ENCODE data around the gene HMMR.
"Not testable (repeated sequence)": the region's sequence is repeated elsewhere in the genome, so short reads cannot be mapped to it uniquely, and the experiment has no call there.

The HMMR gene

DNA sequence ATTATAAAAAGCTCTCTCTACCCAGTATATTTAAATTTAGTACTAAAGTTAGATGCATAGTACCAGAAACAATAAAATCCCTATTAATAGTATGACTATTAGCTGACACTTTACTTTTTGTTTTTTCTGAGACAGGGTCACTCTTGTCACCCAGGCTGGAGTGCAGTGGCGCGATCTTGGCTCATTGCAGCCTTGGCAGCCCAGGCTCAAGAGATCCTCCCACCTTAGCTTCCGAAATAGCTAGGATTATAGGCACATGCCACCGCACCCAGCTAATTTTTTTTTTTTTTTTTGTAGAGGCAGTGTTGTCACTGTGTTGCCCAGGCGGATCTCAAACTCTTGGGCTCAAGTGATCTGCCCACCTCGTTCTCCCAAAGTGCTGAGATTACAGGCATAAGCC lies 15.1 kb upstream of the HMMR start:
- TF ChIP-seq, protein P1, sequence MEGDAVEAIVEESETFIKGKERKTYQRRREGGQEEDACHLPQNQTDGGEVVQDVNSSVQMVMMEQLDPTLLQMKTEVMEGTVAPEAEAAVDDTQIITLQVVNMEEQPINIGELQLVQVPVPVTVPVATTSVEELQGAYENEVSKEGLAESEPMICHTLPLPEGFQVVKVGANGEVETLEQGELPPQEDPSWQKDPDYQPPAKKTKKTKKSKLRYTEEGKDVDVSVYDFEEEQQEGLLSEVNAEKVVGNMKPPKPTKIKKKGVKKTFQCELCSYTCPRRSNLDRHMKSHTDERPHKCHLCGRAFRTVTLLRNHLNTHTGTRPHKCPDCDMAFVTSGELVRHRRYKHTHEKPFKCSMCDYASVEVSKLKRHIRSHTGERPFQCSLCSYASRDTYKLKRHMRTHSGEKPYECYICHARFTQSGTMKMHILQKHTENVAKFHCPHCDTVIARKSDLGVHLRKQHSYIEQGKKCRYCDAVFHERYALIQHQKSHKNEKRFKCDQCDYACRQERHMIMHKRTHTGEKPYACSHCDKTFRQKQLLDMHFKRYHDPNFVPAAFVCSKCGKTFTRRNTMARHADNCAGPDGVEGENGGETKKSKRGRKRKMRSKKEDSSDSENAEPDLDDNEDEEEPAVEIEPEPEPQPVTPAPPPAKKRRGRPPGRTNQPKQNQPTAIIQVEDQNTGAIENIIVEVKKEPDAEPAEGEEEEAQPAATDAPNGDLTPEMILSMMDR (IDR thresholded peaks at IDR 0.05; ENCODE audit: low read depth, low read length, missing control alignments), result no peak
- no peak overlapping the region for H3K4me3 ChIP-seq (ENCODE audit: low read depth, low read length)
- H3K36me3 ChIP-seq (replicated peaks), result peaks cover 74% of the 10 kb centered on the region
- H3K27ac ChIP-seq, result no peak overlapping the region
- no peaks in the 10 kb centered on the region for H3K27me3 ChIP-seq (replicated peaks)
- in situ Hi-C loops (cut with HindIII; ENCODE audit: low pct_ligation_motif_present, low sequenced_read_pairs), result no loop called here
- DNase-seq, result no peak

DNA sequence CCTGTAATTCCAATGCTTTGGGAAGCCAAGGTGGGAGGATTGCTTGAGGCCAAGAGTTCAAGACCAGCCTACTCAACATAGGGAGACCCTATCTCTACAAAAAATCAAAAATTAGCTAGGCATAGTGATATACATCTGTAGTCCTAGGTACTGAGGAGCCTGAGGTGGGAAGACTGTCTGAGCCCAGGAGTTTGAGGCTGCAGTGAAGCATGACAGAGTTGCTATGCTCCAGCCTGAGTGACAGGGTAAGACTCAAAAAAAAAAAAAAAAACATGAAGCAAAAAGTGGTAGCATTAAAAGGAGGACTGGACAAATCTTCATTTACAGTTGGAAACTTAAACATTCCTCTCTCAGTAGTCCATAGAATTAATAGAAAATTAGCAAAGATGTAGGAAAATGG lies 13.2 kb upstream of the HMMR start:
- DNase-seq, result no peak
- in situ Hi-C loops (cut with HindIII; ENCODE audit: low pct_ligation_motif_present, low sequenced_read_pairs), result no loop called here
- Histone ChIP-seq H3K27me3 (replicated peaks) (no peaks in the 10 kb centered on the region), H3K27ac (no peak overlapping the region), H3K36me3 (replicated peaks) (peaks cover 60% of the 10 kb centered on the region), H3K4me3 (ENCODE audit: low read depth, low read length) (no peak overlapping the region)
- TF ChIP-seq, protein P1 (IDR thresholded peaks at IDR 0.05; ENCODE audit: low read depth, low read length, missing control alignments), result no peak

DNA sequence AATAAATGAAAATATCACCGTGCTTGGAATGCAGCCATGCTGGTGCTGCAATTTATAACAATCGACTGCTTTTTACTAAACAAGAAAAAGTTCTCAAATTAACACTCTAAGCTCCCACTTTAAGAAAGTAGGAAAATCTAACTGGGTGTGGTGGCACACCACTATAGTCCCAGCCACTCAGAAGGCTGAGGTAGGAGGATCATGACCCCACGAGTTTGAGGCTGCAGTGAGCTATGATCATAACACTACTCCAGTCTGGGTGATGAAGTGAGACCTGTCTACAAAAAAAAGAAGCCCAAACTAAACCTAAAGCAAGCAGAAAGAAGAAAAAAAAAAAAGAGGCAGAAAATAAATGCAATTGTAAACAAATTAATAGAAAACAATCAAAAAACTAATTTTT lies 12.6 kb upstream of the HMMR start:
- in situ Hi-C loops (cut with HindIII; ENCODE audit: low pct_ligation_motif_present, low sequenced_read_pairs), result no loop called here

DNA sequence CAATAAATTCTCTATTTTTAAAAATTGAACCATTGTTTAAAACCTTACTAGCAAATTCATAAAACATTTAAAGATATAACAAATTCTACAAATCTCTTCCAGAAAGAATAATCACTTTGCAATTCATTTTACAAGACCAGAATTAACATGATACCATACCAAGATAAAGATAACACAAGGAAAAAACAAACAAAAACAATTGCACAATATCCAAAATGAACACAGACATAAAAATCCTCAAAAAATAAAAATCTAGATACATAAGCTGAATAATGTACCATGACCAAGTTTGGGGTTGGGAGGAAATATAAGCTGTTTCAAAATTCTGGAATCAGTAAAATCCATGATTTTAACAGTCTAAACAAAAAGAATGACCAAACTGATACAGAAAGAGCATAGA lies 11.9 kb upstream of the HMMR start:
- Histone ChIP-seq H3K27ac (no peak overlapping the region), H3K4me3 (ENCODE audit: low read depth, low read length) (no peak overlapping the region), H3K36me3 (replicated peaks) (peaks cover 50% of the 10 kb centered on the region), H3K27me3 (replicated peaks) (no peaks in the 10 kb centered on the region)
- in situ Hi-C loops (cut with HindIII; ENCODE audit: low pct_ligation_motif_present, low sequenced_read_pairs), result no loop called here
- DNase-seq, result no peak
- TF ChIP-seq, protein P1 (IDR thresholded peaks at IDR 0.05; ENCODE audit: low read depth, low read length, missing control alignments), result no peak

More for the DNA sequence above, 12.6 kb upstream of the HMMR start:
- Histone ChIP-seq H3K4me3 (ENCODE audit: low read depth, low read length) (no peak overlapping the region), H3K27me3 (replicated peaks) (no peaks in the 10 kb centered on the region), H3K36me3 (replicated peaks) (peaks cover 53% of the 10 kb centered on the region), H3K27ac (no peak overlapping the region)
- DNase-seq, result no peak
- TF ChIP-seq, protein P1 (IDR thresholded peaks at IDR 0.05; ENCODE audit: low read depth, low read length, missing control alignments), result no peak

DNA sequence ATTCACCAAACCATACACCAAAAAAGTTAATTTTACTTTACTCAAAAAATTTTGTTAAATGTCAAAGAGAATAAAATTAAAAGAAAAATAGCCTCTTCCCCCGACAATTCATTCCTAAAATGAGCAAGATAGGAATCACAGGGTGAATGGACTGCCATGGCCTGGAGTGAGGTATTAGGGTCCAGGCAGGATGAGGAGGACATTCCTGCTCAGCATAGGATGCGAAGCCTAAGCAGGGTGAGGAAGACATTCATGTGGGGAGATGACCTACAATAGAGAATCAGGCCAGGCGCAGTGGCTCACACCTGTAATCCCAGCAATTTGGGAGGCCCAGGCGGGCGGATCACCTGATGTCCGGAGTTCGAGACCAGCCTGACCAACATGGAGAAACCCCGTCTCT lies 8.9 kb upstream of the HMMR start:
- Histone ChIP-seq H3K36me3 (replicated peaks) (peaks cover 31% of the 10 kb centered on the region), H3K27me3 (replicated peaks) (no peaks in the 10 kb centered on the region), H3K4me3 (ENCODE audit: low read depth, low read length) (no peak overlapping the region), H3K27ac (no peak overlapping the region)
- in situ Hi-C loops (cut with HindIII; ENCODE audit: low pct_ligation_motif_present, low sequenced_read_pairs), result no loop called here
- TF ChIP-seq, protein P1 (IDR thresholded peaks at IDR 0.05; ENCODE audit: low read depth, low read length, missing control alignments), result no peak
- DNase-seq, result no peak

- TF ChIP-seq, protein P1 (IDR thresholded peaks at IDR 0.05; ENCODE audit: low read depth, low read length, missing control alignments), result no peak
- no peaks in the 10 kb centered on the region for H3K27me3 ChIP-seq (replicated peaks)
- H3K4me3 ChIP-seq (ENCODE audit: low read depth, low read length), result no peak overlapping the region
- peaks cover 16% of the 10 kb centered on the region for H3K36me3 ChIP-seq (replicated peaks)
- H3K27ac ChIP-seq, result no peak overlapping the region
- in situ Hi-C loops (cut with HindIII; ENCODE audit: low pct_ligation_motif_present, low sequenced_read_pairs), result no loop called here
- no peak for DNase-seq
Measured at GRCh38 chr5:163453705-163454104, 6.7 kb upstream of the HMMR start.

DNA sequence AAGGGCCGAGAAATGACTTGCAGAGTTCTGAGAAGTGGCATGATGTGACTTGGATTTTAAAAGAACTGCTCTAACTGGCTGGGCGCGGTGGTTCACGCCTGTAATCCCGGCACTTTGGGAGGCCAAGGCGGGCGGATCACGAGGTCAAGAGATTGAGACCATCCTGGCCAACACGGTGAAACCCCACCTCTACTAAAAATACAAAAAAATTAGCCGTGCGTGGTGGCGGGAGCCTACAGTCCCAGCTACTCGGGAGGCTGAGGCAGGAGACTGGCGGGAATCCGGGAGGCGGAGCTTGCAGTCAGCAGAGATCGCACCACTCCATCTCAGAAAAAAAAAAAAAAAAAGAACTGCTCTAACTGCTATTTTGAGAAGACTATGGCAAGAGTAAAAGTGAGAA lies 5.0 kb upstream of the HMMR start:
- H3K27ac ChIP-seq; DNase-seq; in situ Hi-C loops (cut with HindIII; ENCODE audit: low pct_ligation_motif_present, low sequenced_read_pairs); H3K4me3 ChIP-seq (ENCODE audit: low read depth, low read length); H3K36me3 ChIP-seq (replicated peaks); H3K27me3 ChIP-seq (replicated peaks): not testable (repeated sequence)

Data from brain microvascular endothelial cell (primary cell).